ENCODE data around the gene GLT8D1.

GLT8D1 gene

GRCh38 chr3:52712291-52713212 lies 7.0 kb upstream of the GLT8D1 start:
- DNase-seq = no peak

- no peak for DNase-seq
These were observed 4.9 kb upstream of the GLT8D1 start for GRCh38 chr3:52710512-52710911.

GRCh38 chr3:52707585-52707984 lies 2.0 kb upstream of the GLT8D1 start:
- DNase-seq = no peak

- DNase-seq = no peak
These were observed 228 bp downstream of the GLT8D1 start for GRCh38 chr3:52705438-52705687.

DNA sequence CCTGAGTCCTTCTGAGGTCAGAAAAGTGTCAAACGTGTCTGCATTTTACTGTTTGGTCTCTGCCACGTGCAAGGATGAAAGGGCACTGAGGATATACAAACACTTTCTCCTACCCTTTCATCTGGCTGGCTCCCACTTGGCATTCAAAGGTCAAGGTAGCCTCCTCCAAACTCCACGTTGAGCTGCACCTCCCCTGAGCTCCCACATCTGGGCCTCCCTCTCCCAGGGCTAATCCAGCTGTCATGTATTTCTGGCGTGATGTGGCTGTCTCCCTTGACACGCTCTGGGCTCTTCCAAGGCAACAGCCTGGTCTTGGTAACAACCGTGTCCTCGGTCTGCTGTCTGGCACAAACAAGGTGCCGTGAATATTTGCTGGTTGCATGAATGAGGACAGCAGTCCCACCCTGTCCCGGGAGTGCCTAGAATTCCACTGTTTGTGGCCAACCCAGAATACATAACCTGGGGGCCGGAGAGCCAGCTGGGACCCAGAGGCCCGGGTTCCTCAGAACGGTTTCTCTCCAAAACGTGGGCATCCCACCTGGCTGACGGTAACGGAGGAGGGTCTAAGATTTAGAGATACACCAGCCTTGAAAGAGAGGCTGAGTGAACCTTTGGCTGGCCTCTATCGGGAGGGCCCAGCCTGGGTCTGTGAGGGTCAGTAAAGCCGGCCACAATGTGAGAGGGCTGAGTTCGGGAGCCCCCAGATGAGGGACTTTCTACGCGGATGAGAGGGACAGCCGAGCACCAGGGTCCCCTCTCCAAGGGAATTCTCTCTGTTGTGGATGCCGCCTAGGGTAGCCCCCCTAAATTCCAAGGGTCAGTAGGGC lies 767 bp downstream of the GLT8D1 start:
- DNase-seq = no peak

DNA sequence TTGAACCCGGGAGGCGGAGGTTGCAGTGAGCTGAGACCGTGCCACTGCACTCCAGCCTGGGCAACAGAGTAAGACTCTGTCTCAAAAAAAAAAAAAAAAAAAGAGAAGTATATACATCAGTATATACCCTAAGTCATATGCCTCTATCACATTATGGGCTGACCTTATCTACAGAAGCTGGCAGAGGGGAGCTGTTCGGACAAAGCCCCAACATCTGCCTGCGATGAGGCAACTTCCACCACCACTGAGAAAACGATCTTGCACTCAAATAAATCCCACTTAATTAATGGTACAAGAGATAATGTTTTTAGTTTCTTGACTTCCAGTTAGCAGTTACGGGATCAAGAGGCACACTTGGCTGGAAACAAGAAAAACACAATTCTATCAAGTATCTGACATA lies 2.2 kb downstream of the GLT8D1 start:
- no peak for DNase-seq

GRCh38 chr3:52697632-52697965 lies 8.0 kb downstream of the GLT8D1 start:
- no peak for DNase-seq

DNA sequence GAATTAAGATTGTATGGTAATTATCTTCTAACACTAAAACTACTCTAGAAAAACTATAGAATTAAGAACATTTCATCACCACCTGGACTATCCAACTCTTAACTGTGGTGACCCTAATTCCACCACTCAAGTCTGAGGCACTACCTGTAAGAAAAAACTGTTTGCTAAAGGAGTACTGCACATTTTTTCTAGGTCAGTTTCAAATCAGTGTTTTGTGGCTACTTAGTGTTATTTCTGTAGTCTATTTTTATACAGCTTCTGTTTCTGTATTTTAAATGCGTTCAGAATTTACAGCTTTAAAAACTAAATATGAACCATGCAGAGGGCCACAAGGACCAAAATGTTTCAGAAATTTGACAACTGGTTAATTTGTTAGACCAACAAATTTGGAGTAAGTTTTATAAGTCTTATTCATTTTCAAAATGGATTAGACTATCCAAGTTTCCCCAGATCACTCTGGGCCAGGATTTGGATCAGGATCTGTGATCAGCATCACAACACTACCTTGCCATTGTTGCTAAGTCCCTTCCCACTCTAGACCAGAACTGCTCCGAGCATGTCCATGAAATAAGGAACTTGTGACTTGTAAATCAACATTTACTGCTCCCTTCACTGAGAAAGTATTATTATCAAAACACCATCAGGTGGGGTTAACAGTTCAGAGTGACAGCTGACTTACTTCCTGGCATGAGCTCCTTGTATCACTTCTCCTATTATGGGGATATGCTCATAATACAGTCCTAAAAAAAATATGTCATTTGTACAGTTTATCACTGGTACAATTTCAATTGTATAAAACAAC lies 8.6 kb downstream of the GLT8D1 start:
- DNase-seq = no peak

DNA sequence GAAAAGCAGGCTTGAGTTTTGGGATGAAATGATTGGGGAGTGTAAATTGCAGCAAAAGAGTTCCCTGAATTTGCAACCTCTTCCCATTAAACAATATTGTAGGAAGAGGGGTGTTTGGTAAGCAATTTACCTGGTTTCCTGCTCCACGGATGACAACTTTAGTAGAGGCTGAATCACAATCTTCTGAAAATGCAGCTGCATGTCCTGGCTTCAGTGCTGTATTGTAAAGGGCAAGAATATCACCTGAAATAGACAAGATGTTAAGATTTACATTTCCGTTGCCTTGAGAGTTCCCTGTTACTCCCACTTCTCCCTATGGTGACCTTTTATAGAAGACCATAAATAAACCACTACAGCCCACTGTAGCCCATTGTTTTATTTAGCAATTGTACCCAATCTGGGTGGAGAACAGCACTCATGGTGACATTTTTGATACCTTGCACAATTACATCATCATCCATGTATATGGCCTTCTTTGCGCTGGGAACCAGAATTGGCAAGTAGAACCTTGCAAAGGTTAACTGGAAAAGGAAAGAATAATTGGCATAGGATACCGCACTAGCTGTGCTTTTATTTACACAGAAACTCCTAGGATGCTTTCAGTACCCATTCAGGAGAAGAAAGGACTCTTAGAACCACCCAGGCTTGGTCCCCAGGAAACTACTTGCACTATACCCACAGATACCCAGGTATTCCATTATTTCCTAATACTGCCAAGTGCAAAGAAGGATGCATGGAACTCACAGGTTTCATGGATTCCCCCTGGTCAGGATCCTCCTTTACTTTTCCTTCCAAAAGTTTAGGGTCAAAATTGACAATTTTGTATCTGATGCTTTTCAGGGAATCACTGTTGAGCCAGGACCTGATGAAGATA lies 9.6 kb downstream of the GLT8D1 start:
- no peak for DNase-seq

- no peak for DNase-seq
These were observed 10.9 kb downstream of the GLT8D1 start for GRCh38 chr3:52694528-52695189.

DNA sequence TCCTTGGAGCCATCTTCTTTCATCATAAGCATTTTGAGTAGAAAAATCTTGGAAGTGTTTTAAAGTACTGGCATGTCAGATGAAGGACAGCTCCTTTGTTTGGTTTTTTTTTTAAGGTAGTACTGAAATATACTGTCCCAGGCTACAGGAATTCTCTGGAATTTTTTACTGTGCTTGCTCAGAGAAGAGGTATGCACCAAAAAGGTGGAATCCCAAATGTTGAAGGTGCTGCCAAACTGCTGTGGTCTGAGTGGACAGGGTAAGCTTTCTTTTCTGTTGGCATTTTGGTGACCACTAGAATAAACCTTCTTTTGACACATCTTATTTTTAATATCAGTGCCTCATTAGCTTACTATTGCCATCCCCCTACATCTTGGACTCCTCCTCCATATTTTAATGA lies 12.5 kb downstream of the GLT8D1 start:
- no peak for DNase-seq

GRCh38 chr3:52690560-52690959 lies 15.0 kb downstream of the GLT8D1 start:
- DNase-seq = no peak

DNA sequence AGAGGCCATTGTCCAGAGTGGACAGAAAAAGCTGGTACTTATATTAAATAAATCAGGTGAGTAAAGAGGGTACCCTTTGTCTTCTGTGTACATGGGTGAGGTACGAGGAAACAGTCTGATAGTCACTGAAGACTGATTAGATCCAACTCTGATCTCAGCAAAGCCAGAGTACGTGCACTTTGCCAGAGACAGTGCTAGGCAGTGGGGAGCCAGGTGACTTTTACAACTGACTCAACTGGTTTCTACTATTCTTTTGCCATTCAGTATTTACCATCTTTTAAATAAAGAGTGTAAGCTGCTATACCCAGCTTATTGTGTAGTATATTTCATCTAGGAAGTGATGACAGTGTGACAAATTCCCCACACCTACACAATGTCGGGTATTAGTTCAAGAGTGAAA lies 16.4 kb downstream of the GLT8D1 start:
- no peak for DNase-seq

- DNase-seq = no peak
These were observed 17.3 kb downstream of the GLT8D1 start for GRCh38 chr3:52688266-52688665.

- peak; percentile 91 to 94 for DNase-seq
These were observed 19.6 kb downstream of the GLT8D1 start, which contains the start of the genes GNL3 and PBRM1 for GRCh38 chr3:52685709-52686691. Gene GNL3 (plus strand): TSS chr3:52686032. CDS start chr3:52686093, 61 bp downstream. Gene PBRM1 (minus strand): TSS chr3:52685913.

DNA sequence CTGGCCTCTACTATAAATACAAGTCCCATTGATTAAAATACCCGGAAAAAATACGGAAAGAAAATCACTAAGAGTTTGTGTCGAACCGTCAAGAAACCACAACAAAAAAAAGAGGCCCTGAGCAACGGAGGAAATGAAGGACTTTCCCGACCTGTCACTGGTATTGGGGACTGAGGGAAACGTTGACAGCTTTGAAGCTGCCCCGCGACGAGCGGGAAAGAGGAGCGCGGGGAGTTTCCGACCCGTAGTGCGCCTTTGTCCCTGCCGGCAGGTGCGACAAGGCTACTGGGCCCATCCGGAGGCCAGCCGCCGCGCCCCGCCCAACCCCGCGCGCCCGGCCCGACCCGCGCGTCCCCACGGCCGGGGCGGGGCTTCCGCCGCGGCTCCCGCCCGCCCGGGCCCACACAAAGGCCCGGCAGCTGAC lies 20.3 kb downstream of the GLT8D1 start:
- peak; percentile 77 for DNase-seq

DNA sequence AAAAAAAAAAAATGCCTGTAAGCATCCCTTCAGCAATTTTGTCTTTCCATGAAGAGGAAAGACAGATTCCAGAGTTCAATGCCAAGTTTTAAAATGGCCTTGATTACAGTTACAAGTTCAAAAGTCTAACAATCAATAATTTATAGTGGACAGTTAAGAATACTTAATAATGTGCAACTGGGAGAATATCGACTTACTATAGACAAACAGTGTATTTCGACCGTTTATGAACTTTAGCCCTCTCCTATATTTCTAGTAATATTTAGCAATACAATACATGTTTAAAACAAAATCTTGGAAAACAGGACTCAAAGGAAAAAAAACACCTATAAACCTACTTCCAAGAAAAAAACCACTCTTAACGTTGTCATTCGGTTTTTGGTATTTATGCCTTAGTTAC lies 21.4 kb downstream of the GLT8D1 start:
- DNase-seq = no peak

GRCh38 chr3:52683611-52684010 lies 22.0 kb downstream of the GLT8D1 start:
- no peak for DNase-seq

- DNase-seq = peak; percentile 71 to 90
These were observed 23.6 kb downstream of the GLT8D1 start for GRCh38 chr3:52682016-52682415.

DNA sequence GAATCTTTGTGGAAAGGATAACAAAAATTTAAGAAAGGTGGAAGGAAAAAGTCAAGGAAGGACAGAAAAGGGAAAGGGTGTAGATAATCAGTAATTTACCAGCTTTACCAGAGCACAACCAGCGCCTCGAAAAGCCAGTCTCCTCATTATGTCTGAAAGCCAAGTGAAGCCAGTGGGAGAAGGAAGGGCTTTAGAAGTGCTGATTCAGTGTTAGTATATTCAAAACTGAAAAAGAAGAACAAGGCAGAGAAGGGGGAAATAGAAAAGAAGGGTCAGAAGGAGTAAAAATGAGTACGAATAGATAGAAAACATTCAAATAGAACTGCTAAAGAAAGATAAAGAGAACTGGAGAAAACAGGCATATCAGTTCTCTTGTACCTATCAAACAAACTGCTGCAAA lies 24.0 kb downstream of the GLT8D1 start:
- peak; percentile 49 to 56 for DNase-seq

Measured in inflammatory macrophage treated with lipopolysaccharide for 1 hour (primary cell).